Keratinocyte (primary cell): Measurements from ENCODE around the gene LCE1F.

Experiments used
- EZH2 ChIP-seq: IDR thresholded peaks from one replicate; pipeline ENCODE4 v1.6.1; 2012; ENCODE audit warnings: inconsistent platforms, mild to moderate bottlenecking, low read length, moderate library complexity
- TF ChIP-seq, protein P1 (sequence below), 3 experiments: IDR thresholded peaks in 1 of 3; conservative IDR thresholded peaks in 1 of 3; optimal IDR thresholded peaks in 1 of 3; 2 replicates in 2 of 3; 3 replicates in 1 of 3; pipeline versions ENCODE3 to v1.5.1; 2011; ENCODE audit warnings: low read length in 3 of 3, mild to moderate bottlenecking in 3 of 3, moderate library complexity in 2 of 3, control low read depth in 1 of 3, inconsistent platforms in 1 of 3; ENCODE audit not compliant: insufficient read depth in 2 of 3; ENCODE audit errors: extremely low read depth in 1 of 3

DNA sequence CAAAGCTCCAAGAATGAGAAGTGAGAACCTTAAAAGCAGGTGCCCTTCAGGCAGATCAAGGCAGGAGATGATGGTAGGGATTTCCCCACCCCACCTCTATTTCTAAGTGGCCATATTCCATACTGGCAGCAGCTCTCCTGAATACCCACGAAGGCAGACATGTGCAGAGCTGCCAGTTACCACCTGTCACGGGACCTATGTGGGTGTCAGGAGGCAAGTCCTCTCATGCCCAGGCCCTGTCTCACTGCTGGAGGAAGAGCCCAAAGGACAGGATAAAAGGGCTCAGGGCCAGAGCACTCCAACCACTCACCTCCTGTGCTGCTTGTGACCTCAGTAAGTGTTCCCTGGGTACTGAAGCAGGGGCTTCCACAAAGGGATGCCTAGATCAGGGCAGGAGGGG is 36.1 kb downstream of the LCE1F start:
- TF ChIP-seq, protein P1, sequence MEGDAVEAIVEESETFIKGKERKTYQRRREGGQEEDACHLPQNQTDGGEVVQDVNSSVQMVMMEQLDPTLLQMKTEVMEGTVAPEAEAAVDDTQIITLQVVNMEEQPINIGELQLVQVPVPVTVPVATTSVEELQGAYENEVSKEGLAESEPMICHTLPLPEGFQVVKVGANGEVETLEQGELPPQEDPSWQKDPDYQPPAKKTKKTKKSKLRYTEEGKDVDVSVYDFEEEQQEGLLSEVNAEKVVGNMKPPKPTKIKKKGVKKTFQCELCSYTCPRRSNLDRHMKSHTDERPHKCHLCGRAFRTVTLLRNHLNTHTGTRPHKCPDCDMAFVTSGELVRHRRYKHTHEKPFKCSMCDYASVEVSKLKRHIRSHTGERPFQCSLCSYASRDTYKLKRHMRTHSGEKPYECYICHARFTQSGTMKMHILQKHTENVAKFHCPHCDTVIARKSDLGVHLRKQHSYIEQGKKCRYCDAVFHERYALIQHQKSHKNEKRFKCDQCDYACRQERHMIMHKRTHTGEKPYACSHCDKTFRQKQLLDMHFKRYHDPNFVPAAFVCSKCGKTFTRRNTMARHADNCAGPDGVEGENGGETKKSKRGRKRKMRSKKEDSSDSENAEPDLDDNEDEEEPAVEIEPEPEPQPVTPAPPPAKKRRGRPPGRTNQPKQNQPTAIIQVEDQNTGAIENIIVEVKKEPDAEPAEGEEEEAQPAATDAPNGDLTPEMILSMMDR (optimal IDR thresholded peaks at IDR 0.05 in 1 of 3, IDR thresholded peaks at IDR 0.05 in 1 of 3, conservative IDR thresholded peaks at IDR 0.05 in 1 of 3; ENCODE audit: extremely low read depth in 1 of 3, insufficient read depth in 2 of 3, low read length in 3 of 3), result no peak
- TF ChIP-seq EZH2, result no peak
